Esophagus squamous epithelium (tissue), 4 donors: ENCODE data around the gene SIRPB2.

Experiments
- POLR2A ChIP-seq, 4 donors: fragments of 450-650 bp; IDR thresholded peaks; one replicate each; pipeline ENCODE4 v1.6.1; 2017; ENCODE audit warnings: antibody characterized with exemption in 4 of 4, mild to moderate bottlenecking in 4 of 4, moderate library complexity in 3 of 4
- TF ChIP-seq, protein P1 (sequence below), 6 experiments: fragments of 450-650 bp in 4 of 6; fragments of 200-600 bp in 2 of 6; sonication (generic) in 2 of 6; IDR thresholded peaks; one replicate each; pipeline ENCODE4 v1.5.1; 2016 to 2019; ENCODE audit warnings: antibody characterized with exemption in 6 of 6, mild to moderate bottlenecking in 4 of 6, moderate library complexity in 4 of 6

DNA sequence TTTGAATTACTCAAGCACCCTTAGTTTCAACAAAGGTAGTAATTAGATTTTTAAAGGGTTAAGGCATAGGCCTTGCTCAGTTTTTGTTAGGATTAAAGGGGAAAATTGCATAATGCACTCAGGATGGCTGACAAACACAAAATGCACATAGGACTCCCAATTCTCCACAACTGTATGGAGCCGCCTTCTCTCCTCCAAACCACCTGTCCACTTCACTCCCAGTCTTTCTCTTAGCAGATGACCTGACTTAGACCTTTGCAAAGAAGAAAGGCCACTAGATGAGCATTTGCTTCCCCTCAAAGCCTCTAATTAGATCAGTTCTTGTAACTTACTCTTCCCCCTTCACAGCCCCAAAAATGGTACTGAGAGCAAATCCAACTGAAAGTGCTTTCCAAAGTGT is 44.7 kb downstream of the SIRPB2 start:
- TF ChIP-seq, protein P1, sequence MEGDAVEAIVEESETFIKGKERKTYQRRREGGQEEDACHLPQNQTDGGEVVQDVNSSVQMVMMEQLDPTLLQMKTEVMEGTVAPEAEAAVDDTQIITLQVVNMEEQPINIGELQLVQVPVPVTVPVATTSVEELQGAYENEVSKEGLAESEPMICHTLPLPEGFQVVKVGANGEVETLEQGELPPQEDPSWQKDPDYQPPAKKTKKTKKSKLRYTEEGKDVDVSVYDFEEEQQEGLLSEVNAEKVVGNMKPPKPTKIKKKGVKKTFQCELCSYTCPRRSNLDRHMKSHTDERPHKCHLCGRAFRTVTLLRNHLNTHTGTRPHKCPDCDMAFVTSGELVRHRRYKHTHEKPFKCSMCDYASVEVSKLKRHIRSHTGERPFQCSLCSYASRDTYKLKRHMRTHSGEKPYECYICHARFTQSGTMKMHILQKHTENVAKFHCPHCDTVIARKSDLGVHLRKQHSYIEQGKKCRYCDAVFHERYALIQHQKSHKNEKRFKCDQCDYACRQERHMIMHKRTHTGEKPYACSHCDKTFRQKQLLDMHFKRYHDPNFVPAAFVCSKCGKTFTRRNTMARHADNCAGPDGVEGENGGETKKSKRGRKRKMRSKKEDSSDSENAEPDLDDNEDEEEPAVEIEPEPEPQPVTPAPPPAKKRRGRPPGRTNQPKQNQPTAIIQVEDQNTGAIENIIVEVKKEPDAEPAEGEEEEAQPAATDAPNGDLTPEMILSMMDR (IDR thresholded peaks at IDR 0.05), result no peak
- TF ChIP-seq POLR2A (IDR thresholded peaks at IDR 0.05), result no peak
